K562 (cell line): ENCODE measurements around the gene CST9L. TPM values are rescaled to one million over a fixed set of nuclear protein-coding genes. Genes with fewer than 3 reads are reported as not detected.

Source experiments
- ATAC-seq: fragments of 200-7000 bp; cut with Tn5 transposase; 3 replicates; pipeline ENCODE4 v1.9.1; 2020; ENCODE audit warnings: moderate library complexity
- BruUV-seq: library from RNA; stranded (reverse); fragments of 400-500 nt; replicated peaks from 2 replicates; lab custom pipeline; 2021; lab: Mats Ljungman, UMichigan
- CTCF ChIA-PET: fragments of 300-600 bp; formaldehyde crosslinking; extraction: SDS; loops from one replicate; lab custom pipeline; 2021; ENCODE audit warnings: low intra/inter-chr PET ratio; lab: Yijun Ruan, JAX
- POLR2A ChIA-PET: fragments of 300-600, 350-650 bp; sonication (Branson Sonifier 250); formaldehyde crosslinking; extraction: SDS; loops from one replicate; lab custom pipeline; 2021; ENCODE audit warnings: antibody characterized with exemption, inconsistent platforms; lab: Yijun Ruan, JAX
- DNase-seq, 4 experiments: peaks; one replicate each; pipeline versions ENCODE4 v3.0.0 to v3.0.0-alpha.2; 2011 to 2018; ENCODE audit warnings: low spot score in 3 of 4, mixed read lengths in 3 of 4; ENCODE audit errors: extremely low read depth in 1 of 4
- FAIRE-seq: peaks from 2 replicates; lab custom pipeline; 2011; peaks lifted over from hg19 to GRCh38; lab: Jason Lieb, UNC
- H2AFZ ChIP-seq: 2 replicates; pipeline ENCODE4 v1.6.0; 2011; ENCODE audit warnings: low read depth, low read length, control low read depth, inconsistent platforms
- H3K27ac ChIP-seq: fragments of 200-600 bp; 3 replicates; pipeline ENCODE4 v1.8.0; 2011; ENCODE audit warnings: low read depth, mild to moderate bottlenecking, control low read depth, inconsistent platforms, low read length, moderate library complexity, mixed read lengths; ENCODE audit errors: extremely low read depth
- H3K27me3 ChIP-seq, 2 experiments: fragments of 300-600 bp in 1 of 2; 2 replicates in 1 of 2; 3 replicates in 1 of 2; pipeline versions ENCODE4 v1.6.0 to v1.8.0; 2011; ENCODE audit warnings: inconsistent platforms in 2 of 2, low read length in 2 of 2, mild to moderate bottlenecking in 1 of 2, mixed read lengths in 1 of 2, moderate library complexity in 1 of 2; ENCODE audit not compliant: control insufficient read depth in 2 of 2, insufficient read depth in 2 of 2
- H3K36me3 ChIP-seq: fragments of 300-600 bp; 3 replicates; pipeline ENCODE4 v1.8.0; 2011; ENCODE audit warnings: mild to moderate bottlenecking, low read length, inconsistent platforms; ENCODE audit not compliant: control insufficient read depth, insufficient read depth
- H3K4me1 ChIP-seq, 2 experiments: fragments of 200-600 bp in 1 of 2; replicated peaks in 1 of 2; 2 replicates in 1 of 2; 3 replicates in 1 of 2; pipeline versions ENCODE4 v1.5.1 to v1.8.0; 2011; ENCODE audit warnings: inconsistent platforms in 2 of 2, low read length in 2 of 2, mild to moderate bottlenecking in 1 of 2, mixed read lengths in 1 of 2, moderate library complexity in 1 of 2; ENCODE audit not compliant: control insufficient read depth in 2 of 2, insufficient read depth in 2 of 2
- H3K4me2 ChIP-seq: 2 replicates; pipeline ENCODE4 v1.6.1; 2011; ENCODE audit warnings: low read length, control low read depth, inconsistent platforms, mixed read lengths; ENCODE audit not compliant: insufficient read depth
- H3K4me3 ChIP-seq: fragments of 200-600 bp; sonication (generic), shearing (Covaris generic); 2 replicates; pipeline ENCODE4 v1.5.1; 2016; ENCODE audit warnings: control low read depth, inconsistent platforms
- H3K79me2 ChIP-seq: fragments of 200-600 bp; 3 replicates; pipeline ENCODE4 v1.8.0; 2011; ENCODE audit warnings: low read length, inconsistent platforms; ENCODE audit not compliant: control insufficient read depth, insufficient read depth
- H3K9ac ChIP-seq, 2 experiments: 2 replicates each; pipeline versions ENCODE4 v1.6.0 to v1.6.1; 2011; ENCODE audit warnings: low read depth in 2 of 2, low read length in 2 of 2, control low read depth in 1 of 2, inconsistent platforms in 1 of 2, mild to moderate bottlenecking in 1 of 2, mixed read lengths in 1 of 2; ENCODE audit not compliant: insufficient read depth in 1 of 2
- H3K9me1 ChIP-seq: one replicate; pipeline ENCODE4 v1.6.0; 2011; ENCODE audit warnings: inconsistent platforms, mild to moderate bottlenecking, low read length, moderate library complexity; ENCODE audit not compliant: control insufficient read depth, insufficient read depth
- H3K9me3 ChIP-seq: replicated peaks from 2 replicates; pipeline ENCODE4 v1.5.1; 2011; ENCODE audit warnings: low read depth, low read length, inconsistent platforms; ENCODE audit not compliant: control insufficient read depth, insufficient read depth
- H4K20me1 ChIP-seq: replicated peaks from 2 replicates; pipeline ENCODE4 v1.6.1; 2011; ENCODE audit warnings: low read length, inconsistent platforms, mixed read lengths; ENCODE audit not compliant: control insufficient read depth, insufficient read depth
- BDP1 ChIP-seq: IDR thresholded peaks from 3 replicates; pipeline ENCODE4 v1.6.1; 2011; ENCODE audit not compliant: insufficient read length, insufficient read depth
- DPF2 ChIP-seq: fragments of 450-650 bp; IDR thresholded peaks from 2 replicates; pipeline ENCODE4 v1.6.1; 2016
- HDAC8 ChIP-seq: fragments of 450-650 bp; IDR thresholded peaks from 2 replicates; pipeline ENCODE4 v1.6.1; 2016; ENCODE audit warnings: mild to moderate bottlenecking, missing genetic modification characterization, moderate library complexity, missing compliant biosample characterization
- HNRNPUL1 ChIP-seq: fragments of 200-400 bp; formaldehyde crosslinking; IDR thresholded peaks from 2 replicates; pipeline ENCODE4 v1.6.1; 2017; ENCODE audit warnings: low read length
- HSF4 ChIP-seq: fragments of 250-450 bp; sonication (Bioruptor Pico); IDR thresholded peaks from 2 replicates; pipeline ENCODE4 v2.1.2; 2022; ENCODE audit warnings: mild to moderate bottlenecking, moderate library complexity, borderline replicate concordance
- KAT7 ChIP-seq: sonication (generic); formaldehyde crosslinking; IDR thresholded peaks from 2 replicates; pipeline ENCODE4 v1.8.0; 2022; ENCODE audit warnings: missing genetic modification reagents, mild to moderate bottlenecking, borderline replicate concordance
- MECOM ChIP-seq: fragments of 250-450 bp; sonication (Bioruptor Pico); IDR thresholded peaks from 2 replicates; pipeline ENCODE4 v1.8.0; 2022; ENCODE audit warnings: inconsistent platforms
- MXI1 ChIP-seq: IDR thresholded peaks from 2 replicates; pipeline ENCODE4 v1.6.1; 2011; ENCODE audit warnings: low read depth, mild to moderate bottlenecking, improper control_type of control experiment, low read length
- NRF1 ChIP-seq, 2 experiments: fragments of 450-650 bp; IDR thresholded peaks in 1 of 2; conservative IDR thresholded peaks in 1 of 2; 2 replicates each; pipeline ENCODE4 v1.6.1; 2014; ENCODE audit warnings: mild to moderate bottlenecking in 2 of 2
- RNF2 ChIP-seq: sonication (generic); IDR thresholded peaks from 2 replicates; pipeline ENCODE4 v1.6.1; 2016
- TEAD2 ChIP-seq: fragments of 450-650 bp; IDR thresholded peaks from 2 replicates; pipeline ENCODE4 v1.6.1; 2016; ENCODE audit warnings: missing genetic modification characterization, control low read depth, missing compliant biosample characterization
- ZBTB8A ChIP-seq: fragments of 450-650 bp; IDR thresholded peaks from 2 replicates; pipeline ENCODE4 v1.6.1; 2018; ENCODE audit warnings: mild to moderate bottlenecking, moderate library complexity; ENCODE audit not compliant: partially characterized antibody
- ZKSCAN8 ChIP-seq: fragments of 200-800 bp; sonication (Bioruptor generic); IDR thresholded peaks from 2 replicates; pipeline ENCODE4 v1.6.1; 2016; ENCODE audit warnings: missing genetic modification characterization, missing compliant biosample characterization
- ZNF408 ChIP-seq: fragments of 250-450 bp; sonication (Bioruptor Pico); IDR thresholded peaks from 2 replicates; pipeline ENCODE4 v1.4.0; 2020; ENCODE audit warnings: low read depth, mild to moderate bottlenecking, moderate library complexity
- WGBS: fragments of 100-300 bp; shearing (Covaris generic); methylation state at CpG from one replicate; pipeline ENCODE4 v1.1.6; 2016; ENCODE audit warnings: low coverage, mixed read lengths; ENCODE audit not compliant: insufficient coverage; ENCODE audit errors: missing lambda C conversion rate; 5-methylcytosine and 5-hydroxymethylcytosine counted together
- in situ Hi-C: fragments of 300-500 bp; cut with MboI; formaldehyde crosslinking; loops from 4 replicates; pipeline ENCODE4 v1.15.0; 2018; ENCODE audit warnings: inconsistent platforms, mixed read lengths
- intact Hi-C: fragments of 100-400 bp; cut with micrococcal nuclease; formaldehyde crosslinking; loops from 2 replicates; pipeline ENCODE4 v1.14.2; 2022
- polyA plus RNA-seq, 8 experiments: library from polyadenylated mRNA; depleted of rRNA in 4 of 8; stranded (reverse) in 5 of 8; unstranded in 3 of 8; fragments of >200 nt; fragmentation: Nextera tagmentation in 2 of 8; fragmentation: Illumina TruSeq in 1 of 8; extraction: Ambion mirVana in 2 of 8; extraction: Trizol in 1 of 8; gene quantifications; 2 replicates each; pipeline versions ENCODE4 v1.2.1 to v1.2.3, GENCODE V29; 2011 to 2014; ENCODE audit warnings: inconsistent platforms in 1 of 8, missing spikeins in 1 of 8
- total RNA-seq, 7 experiments: library from RNA; depleted of rRNA in 6 of 7; stranded (reverse); fragments of >200 nt in 6 of 7; fragmentation: Illumina TruSeq in 2 of 7; extraction: Trizol in 2 of 7; gene quantifications; 2 replicates each; pipeline versions ENCODE4 v1.2.1 to v1.2.3, GENCODE V29; 2011 to 2021; ENCODE audit warnings: low replicate concordance in 1 of 7
- TF ChIP-seq, protein P1 (sequence below): IDR thresholded peaks from 2 replicates; pipeline ENCODE4 v1.6.1; 2016; ENCODE audit warnings: missing genetic modification characterization, missing compliant biosample characterization

CST9L gene
- total and polyA plus RNA-seq, 9 of the 15 experiments (the other 6 are each of a cell fraction or from before 2014, with no cell fraction given), result not detected

GRCh38 chr20:23582293-23582692 is 14.0 kb upstream of the CST9L start:
- no peaks in the 10 kb centered on the region for H3K27me3 ChIP-seq
- TF ChIP-seq TEAD2 (no peak), KAT7 (CRISPR knock-in tag) (no peak), ZBTB8A (no peak), BDP1 (no peak), ZKSCAN8 (CRISPR knock-in tag) (no peak), NRF1 (conservative IDR thresholded peaks at IDR 0.05 in 1 of 2, IDR thresholded peaks at IDR 0.05 in 1 of 2) (no peak), HDAC8 (tag) (no peak), MXI1 (no peak), DPF2 (no peak), HSF4 (CRISPR knock-in tag) (no peak), MECOM (CRISPR knock-in tag) (no peak), ZNF408 (no peak), RNF2 (no peak), HNRNPUL1 (no peak)
- TF ChIP-seq, protein P1, sequence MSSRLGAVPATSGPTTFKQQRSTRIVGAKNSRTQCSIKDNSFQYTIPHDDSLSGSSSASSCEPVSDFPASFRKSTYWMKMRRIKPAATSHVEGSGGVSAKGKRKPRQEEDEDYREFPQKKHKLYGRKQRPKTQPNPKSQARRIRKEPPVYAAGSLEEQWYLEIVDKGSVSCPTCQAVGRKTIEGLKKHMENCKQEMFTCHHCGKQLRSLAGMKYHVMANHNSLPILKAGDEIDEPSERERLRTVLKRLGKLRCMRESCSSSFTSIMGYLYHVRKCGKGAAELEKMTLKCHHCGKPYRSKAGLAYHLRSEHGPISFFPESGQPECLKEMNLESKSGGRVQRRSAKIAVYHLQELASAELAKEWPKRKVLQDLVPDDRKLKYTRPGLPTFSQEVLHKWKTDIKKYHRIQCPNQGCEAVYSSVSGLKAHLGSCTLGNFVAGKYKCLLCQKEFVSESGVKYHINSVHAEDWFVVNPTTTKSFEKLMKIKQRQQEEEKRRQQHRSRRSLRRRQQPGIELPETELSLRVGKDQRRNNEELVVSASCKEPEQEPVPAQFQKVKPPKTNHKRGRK (tag), result no peak
- H3K9ac ChIP-seq, result no peak overlapping the region
- 0 out of 2 replicates have a peak overlapping the region, but pooled peaks have one; percentile 23 for H2AFZ ChIP-seq
- in situ Hi-C loops, result no loop called here
- BruUV-seq, result no TSS peak
- ATAC-seq, result no peak; the same call in 1 of the 3 replicates
- no peaks in the 10 kb centered on the region for H3K79me2 ChIP-seq
- no peak overlapping the region for H3K4me2 ChIP-seq
- H3K27ac ChIP-seq, result no peak overlapping the region
- CTCF ChIA-PET, result no interaction called here
- 0% methylated on average over 1 of the region's 1 CpG for WGBS
- H3K36me3 ChIP-seq, result no peaks in the 10 kb centered on the region
- H3K4me1 ChIP-seq, result peaks cover 0 to 3% of the 10 kb centered on the region in 2 experiments; a peak in 3 of 5 replicates
- no peak for DNase-seq
- POLR2A ChIA-PET, result no interaction called here
- H3K9me1 ChIP-seq, result no peaks in the 10 kb centered on the region
- no peak for FAIRE-seq
- no peaks in the 10 kb centered on the region for H3K9me3 ChIP-seq
- no peaks in the 10 kb centered on the region for H4K20me1 ChIP-seq
- intact Hi-C loops, result no loop called here
- H3K4me3 ChIP-seq, result no peak overlapping the region
